HG02870 (cell line): Measurements from ENCODE around the gene FCRL6.

Experiments used
- ATAC-seq: cut with Tn5 transposase; IDR thresholded peaks from one replicate; pipeline ENCODE4 v1.9.1; 2021; ENCODE audit warnings: mild to moderate bottlenecking, moderate library complexity; ENCODE audit not compliant: unreplicated experiment

FCRL6 gene

DNA sequence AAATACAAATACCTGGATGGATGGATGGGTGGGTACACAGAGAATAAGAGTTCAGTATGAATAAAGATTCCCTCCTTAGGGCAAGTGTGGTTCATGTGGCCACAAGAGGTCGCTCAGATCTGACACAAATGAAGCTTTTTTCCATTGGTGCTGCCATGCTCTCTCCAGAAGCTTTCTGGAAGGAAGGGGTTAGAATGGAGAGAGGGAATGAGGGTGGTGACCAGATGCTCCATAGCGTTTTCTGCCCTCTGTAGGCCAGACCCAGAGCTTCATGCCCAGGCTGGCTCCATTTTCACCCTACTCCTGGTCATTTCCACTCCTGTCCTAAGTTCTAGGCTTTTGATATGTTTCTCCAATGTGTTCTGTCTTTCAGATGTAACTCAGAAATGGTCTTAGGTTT, 3.3 kb upstream of the FCRL6 start:
- ATAC-seq: no peak

DNA sequence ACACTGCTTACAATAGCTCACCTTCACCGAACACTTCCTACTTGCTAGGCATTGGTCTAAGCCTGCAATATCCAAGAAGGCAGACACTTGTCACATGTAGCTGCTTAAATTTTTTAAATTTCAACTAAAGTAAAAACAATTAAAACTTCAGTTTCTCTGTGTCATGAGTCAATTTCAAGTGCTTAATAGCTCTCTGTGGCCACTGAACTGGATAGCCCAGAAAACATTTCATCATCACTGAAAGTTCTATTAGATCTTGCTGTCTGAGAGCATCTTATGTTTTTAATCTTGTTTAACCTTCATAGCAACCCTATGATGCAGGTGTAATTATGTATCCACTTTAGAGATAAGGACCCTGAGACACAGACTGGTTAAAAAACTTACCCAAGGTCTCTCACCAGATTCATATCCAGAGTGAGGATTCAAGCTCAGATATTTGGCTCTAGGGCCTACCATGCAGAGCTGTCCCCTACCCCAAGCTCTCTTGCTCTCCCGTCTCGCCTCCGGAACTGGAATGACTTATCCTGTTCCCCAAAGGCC, 2.6 kb upstream of the FCRL6 start:
- ATAC-seq: no peak

DNA sequence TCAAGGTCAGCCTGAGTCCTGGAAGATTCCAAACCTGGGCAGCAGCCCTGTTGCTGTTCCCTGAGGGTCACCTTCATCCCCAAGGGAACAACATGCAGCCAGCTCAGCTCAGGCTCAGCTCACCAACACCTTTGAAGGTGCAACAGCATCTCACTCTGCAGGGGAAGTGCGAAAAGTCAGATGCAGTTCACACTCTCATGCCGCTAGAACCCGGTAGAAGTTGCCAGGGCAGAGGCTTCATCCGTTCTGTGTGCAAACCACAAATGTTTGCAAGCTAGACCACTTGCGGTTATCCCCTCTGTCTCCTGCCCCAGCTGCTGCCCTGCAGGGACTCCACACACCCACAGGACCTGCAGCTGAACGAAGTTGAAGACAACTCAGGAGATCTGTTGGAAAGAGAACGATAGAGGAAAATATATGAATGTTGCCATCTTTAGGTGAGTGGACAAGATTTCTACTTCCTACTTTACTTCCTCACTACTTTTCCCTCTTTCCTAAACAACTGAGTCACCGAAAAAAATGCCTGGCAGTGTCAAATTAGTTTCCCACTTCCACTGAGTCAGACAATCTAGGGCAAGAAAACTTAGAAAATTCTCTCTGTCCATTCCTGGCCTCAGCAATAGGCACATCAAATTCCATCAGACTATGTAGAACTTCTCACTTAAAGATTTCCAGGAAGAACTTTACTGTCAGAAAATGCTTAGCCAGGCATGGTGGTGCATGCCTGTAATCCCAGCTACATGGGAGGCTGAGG, 1.8 kb upstream of the FCRL6 start:
- no peak for ATAC-seq

DNA sequence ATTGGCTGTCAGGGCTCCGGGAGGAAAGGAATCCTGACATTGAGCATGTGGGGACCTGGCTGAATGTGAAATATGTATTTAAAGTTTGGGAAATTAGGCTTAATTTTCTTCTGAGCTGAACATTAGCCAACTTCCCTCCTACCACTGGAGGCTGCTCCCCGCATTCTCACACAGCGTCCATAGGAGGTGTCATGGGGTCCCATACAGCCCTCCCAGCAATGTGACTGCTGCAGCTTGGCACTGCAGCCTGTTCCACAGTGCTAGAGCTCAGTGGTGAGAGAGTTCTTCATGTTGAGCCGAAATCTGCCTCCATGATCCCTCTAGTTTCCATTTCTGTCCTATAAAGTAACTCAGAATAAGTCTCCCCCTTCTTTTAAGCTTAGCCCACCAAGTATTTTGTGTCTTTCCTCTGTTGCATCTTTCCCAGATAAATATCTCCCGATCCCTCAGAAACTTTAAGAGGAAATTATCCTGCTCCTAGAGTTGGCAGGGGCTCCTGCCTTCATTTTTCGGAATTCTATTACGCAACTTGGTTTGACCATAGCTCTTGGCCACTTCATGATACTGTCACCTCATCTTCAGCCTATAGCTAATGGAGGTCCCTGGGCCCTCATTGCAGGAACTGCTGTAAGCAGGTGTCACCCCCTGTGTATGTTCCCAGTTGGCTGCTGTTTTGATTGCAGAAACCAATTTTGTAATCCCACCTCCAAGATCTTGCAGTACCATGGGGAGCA, 2.0 kb downstream of the FCRL6 start:
- no peak for ATAC-seq

DNA sequence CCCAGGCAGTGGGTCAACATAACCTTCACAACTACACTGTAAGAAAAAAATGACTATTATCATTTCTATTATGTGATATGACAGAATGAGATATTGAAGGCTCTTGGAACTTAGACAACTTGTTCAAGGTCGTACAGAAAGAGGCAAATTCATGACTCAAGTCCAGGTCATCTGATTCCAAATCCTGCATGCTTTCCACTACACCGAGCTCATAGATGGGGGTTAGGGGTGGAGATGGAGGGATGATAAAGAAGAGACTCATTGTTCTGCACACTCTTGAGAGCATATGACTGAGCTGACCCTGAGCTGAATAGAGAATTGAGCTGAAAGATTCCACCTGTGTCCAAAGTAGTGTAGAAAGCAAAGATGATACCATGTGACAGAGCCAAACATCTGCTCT, 2.8 kb downstream of the FCRL6 start:
- no peak for ATAC-seq

DNA sequence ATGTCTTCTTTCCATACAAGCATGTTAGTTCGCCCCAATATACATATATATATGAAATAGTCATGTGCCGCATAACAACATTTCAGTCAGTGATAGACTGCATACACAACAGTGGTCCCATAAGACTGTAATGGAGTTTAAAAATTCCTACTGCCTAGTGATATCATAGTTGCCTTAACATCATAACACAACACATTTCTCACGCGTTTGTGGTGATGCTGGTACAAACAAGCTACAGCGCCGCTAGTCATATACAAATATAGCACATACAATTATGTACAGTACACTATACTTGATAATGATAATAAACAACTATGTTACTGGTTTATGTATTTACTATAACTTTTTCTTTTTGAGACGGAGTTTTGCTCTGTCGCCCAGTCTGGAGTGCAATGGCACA, 13.8 kb downstream of the FCRL6 start:
- no peak for ATAC-seq

DNA sequence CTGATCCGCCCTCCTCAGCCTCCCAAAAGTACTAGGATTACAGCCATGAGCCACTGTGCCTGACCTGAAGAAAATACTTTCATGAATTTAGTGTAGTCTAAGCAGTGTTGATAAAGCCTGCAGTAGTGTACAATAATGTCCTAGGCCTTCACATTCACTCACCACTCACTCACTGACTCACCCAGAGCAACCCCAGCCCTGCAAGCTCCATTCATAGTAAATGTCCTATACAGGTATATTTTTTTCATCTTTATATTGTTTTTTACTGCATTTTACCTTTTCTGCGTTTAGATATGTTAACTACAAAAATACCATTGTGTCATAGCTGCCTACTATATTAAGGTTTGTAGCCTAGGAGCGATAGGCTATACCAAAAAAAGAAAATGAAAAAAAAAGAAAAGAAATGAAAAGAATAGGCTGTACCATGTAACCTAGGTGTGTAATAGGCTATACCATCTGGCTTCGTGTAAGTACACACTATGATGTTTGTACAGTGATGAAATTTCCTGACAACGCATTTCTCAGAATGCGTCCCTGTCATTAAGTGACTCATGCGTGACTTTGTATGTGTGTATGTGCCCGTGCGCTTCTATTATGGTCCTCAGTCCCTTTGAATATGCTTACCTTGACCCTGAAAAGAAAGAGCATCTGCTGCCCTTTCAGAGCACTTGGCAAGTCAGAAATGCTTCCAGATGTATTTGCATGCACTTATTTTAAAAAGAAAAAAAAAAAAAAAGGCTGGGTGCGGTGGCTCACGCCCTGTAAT, 15.3 kb downstream of the FCRL6 start:
- ATAC-seq: no peak

DNA sequence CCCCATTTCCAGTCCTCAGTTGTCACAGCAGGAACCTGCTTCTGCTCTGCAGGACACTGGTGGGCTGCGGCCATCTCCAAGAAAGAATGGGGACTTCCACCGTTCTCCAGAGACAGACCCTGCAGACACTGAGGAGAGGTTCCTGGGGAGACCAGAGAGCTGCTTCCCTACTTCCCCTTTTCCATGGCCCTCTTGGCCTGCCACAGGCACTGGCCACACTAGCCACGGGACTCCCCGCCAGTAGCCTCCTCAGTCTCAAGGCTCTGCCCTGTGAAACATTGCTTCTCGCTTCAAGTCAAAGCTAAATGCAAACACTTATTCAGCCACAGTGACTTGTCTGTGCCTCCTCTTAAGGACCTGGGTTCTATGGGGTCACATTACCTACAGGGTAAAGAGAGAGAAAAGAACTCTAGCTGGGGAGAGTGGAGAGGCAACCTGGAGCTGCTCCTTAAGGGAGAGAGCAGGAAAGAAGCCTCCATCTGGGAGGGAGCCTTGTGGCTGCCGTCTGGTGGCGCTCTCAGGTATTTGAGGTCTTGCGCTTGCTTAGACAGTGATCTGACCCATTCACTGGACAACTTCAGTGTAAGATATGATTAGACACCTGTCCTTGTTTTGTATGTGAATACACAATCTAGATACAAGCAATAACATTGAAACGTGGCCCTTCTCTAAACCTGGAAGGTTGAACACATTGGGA, 19.2 kb downstream of the FCRL6 start:
- no peak for ATAC-seq

DNA sequence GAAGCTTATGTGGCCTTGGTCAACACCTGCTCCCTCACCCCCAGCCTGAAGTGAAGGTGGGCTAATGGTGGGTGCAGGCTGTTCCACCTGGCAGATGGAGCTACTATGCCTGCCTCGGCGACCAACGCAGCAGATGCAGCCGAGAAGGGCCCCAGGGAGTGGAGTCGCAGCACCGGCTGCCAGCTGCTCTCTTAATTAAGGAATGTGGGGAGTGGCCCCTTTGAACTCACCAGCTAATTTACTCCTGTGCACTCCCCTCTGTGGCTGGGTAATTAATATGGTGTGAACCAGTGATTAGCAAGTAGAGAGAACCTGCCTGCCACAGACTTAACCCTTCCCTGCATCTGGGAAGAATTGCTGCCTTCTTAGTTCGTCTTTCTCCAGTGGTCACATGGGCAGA, 21.2 kb downstream of the FCRL6 start:
- ATAC-seq: no peak

DNA sequence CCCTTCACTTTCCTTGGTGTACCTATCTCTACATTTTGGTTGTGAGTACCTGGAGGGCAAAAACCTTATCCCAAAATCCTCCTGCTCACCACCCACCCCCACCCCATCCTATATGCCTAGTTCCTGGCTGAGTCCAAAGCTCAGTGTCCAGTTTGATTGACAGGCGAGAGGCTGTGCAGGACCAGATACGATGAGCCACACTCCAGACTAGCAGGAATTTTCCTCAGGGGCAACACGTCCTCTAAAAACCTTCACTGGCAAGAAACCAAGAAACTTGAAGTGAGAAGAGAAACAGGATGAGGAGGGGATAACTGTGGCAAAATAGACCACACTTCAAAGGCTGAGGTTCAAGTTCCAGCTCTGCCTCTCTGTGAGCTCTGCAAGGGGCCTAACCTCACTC, 23.4 kb downstream of the FCRL6 start:
- no peak for ATAC-seq

DNA sequence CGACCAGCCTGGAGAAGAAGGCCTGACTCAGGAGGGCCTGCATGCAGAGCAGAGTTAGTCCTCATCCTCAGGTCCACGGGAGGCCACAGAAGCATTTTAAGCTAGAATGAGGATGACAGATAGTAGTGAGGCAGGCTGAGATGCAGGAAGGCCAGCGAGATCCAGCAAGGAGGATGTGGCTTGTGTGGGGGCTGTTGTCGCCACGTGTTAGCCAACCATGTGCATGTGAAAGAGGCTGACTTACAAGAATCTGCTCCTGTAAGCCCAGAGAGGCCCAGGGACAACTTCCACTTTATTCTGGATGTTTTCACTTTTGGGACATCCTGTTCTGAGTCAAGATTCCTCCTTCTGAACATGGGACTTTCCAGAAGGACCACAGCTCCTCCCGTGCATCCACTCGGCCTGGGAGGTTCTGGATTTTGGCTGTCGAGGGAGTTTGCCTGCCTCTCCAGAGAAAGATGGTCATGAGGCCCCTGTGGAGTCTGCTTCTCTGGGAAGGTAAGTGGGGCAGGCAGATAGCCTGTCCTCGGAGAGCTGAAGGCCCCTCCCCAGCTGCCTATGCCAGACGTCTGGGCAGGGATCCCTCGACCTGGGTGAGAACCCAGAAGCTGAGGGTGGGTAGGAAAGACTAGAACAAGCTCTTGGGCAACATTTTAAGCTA, 24.4 kb downstream of the FCRL6 start, which contains the start of gene SLAMF8:
Gene SLAMF8, plus strand, starts transcription at position 433 of the 661 bp plus-strand sequence. Its CDS starts 26 bp downstream, at position 459.
- no peak for ATAC-seq

DNA sequence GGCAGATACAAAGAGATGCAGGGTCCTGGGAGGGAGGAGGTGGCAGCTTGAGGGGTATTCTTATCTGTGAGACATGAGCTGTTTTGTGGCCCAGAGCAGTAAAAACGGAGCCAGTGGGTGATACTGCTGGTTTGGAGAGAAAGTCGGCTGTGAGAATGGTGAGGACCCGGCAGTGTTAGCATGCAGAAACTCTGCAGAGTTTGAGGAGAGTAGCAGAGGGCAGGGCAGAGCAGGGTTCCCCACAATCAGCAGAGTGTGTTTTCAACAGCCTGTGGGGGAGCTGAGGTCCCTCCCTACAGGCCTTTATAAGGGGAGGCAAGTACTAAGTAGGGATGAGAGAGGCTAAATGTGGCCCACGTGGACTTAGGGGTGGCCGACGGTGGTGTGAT, 24.9 kb downstream of the FCRL6 start:
- ATAC-seq: no peak

DNA sequence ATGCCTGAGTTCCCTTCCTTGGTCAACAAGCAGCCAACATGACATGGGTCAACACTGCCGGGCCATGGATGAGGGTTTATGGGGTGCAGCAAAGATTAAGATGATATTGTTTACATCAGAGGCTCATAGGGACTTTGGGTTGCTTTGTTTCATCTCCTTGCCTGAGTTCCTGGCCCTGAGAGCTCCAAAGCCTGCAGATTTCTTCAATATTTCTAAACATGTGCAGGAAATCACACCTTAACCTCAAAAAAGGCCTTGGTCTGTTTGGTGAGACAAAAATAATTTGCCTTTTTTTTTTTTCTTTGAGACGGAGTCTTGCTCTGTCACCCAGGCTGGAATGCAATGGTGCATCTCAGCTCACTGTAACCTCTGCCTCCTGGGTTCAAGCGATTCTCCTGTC, 25.4 kb downstream of the FCRL6 start:
- no peak for ATAC-seq

DNA sequence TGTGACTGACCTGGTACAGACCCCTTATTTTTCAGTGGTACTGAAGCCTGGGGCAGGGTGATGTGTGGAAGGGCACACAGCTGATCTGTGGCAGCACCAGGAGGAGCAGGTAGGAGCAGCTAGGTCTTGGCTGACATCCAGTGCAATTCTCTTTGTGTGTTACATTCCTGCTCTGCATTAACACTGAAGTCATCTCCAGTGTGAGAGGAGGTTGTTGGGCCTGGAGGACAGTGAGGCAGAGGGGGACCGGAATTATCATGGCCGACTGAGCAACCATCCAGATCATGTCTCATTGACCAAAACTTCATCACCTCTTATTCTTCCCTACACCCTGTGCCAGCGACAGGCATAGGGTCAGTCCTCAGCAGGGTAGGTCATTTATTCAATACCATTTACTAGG, 26.0 kb downstream of the FCRL6 start:
- ATAC-seq: no peak

DNA sequence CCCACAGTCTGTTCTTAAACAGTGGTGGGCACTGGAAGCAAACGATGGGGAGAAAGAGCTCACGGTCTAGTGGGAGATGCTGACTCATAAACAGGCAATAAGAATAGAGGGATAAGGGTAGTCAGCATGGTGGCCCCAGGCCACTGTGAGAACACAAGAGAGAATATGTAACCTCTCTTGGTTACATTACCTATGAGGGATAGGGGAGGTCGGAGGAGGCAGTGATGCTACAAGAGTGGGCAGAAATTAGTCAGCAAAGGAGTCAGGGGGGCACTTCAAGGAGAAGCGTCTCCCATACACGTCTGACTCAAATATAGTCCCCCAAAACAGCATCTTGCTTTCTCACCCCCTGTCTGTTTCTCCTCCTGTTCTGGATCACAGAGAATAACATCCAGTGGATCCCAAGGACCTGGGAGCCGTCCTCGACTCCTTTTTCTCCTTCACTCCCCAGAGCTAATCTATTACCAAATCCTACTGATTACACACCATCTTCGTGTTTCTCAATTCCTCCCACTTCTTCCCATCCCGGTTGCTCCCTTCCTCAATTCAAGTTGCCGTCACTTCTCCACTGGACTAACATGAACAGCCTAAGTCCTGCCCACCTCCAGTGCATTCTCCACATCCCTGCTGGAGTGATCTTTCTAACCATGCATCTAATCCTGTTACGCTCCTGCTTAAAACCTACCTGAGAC, 26.6 kb downstream of the FCRL6 start:
- ATAC-seq: no peak

DNA sequence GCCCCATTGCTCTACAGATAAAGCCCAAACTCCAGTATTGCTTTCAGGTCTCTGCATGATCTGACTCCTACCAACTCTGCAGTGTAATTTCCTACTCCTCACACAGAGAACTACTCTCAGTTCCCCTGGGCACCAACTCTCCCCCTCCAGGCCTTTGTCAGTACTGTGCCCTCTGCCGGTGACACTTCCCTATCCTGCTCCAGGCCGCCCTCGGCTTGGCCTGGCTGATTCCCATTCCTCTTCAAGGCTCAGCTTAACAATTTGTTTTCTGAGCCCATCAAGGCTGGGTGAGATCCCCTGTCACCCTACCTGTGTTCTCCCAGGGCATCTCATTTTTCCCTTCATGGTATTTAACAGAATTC, 27.1 kb downstream of the FCRL6 start:
- peak; percentile 74 for ATAC-seq

DNA sequence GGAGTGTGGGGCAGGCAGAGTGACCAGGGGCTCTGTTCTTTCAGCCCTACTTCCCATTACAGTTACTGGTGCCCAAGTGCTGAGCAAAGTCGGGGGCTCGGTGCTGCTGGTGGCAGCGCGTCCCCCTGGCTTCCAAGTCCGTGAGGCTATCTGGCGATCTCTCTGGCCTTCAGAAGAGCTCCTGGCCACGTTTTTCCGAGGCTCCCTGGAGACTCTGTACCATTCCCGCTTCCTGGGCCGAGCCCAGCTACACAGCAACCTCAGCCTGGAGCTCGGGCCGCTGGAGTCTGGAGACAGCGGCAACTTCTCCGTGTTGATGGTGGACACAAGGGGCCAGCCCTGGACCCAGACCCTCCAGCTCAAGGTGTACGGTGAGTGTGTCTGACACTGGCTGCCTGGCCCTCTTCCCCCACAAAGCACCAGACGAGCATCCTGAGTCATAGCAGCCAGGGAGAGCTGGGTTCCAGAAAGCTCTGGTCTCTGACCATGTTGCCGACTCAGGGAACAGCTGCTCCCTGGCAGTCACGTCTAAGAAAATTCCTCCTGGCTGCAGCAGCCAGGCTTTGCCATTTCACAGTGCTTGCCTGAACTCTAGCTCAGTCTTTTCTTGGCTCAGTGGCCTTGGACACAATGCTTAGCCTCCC, 27.8 kb downstream of the FCRL6 start:
- ATAC-seq: no peak

DNA sequence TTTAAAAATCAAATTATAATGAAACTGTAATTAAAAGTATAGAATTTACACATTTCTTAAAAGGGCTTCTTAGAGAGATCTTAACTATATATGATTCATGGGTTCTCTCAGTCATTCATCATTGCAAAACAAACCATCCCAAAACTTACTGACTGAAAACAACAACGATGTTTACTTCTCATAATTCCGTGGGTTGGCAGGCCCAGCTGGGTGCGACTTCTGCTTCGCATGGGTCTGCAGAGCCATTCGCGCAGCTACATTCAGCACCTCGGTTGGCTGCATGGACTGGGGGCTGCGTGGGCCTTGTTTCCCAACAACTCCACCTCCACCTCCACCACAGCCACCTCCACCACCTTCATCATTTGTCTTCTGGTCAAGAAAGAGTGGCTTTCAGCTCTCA, 28.6 kb downstream of the FCRL6 start:
- no peak for ATAC-seq

DNA sequence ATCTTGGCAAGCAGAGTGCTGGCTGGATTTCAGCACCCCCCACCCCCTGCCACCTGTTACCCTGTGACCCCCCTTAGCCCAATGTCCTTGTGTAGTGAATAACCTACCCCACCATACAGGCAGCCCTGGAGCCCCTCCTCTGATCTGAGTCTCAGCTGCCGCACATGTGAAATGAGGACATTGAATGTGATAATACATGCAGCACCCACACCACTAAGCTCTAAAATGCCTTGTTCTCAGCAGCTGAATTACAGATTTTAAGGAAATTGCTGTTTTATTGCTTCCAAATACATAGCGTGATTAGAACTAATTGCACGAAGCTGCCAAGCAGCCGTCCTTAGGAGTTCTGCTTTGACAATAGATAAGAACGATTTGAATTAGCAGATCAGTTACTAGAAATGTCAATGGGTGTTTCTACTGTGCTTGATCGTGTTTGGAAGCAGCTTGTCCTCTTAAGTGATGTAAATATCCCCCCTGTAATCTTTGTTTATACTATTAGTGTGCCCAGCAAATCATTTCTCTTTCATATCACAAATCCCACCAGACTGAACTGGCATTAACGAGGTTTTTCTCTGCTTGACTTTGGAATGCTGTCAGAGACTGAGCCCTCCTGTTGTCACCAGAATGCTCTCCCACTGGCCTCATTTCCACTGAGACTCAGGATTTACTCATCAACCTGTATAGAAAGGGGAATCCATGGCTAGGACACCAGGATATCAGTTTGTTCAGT, 29.4 kb downstream of the FCRL6 start:
- no peak for ATAC-seq
